IMR-90 (cell line): Measurements from ENCODE around the gene MAP7D1. TPM values are rescaled to one million over a fixed set of nuclear protein-coding genes. Genes with fewer than 3 reads are reported as not detected.

ENCODE experiments used
- ATAC-seq: fragments of 200-7000 bp; cut with Tn5 transposase; 2 replicates; pipeline ENCODE4 v1.9.1; 2020; ENCODE audit warnings: low read depth, mild to moderate bottlenecking, moderate library complexity
- BruUV-seq: library from RNA; stranded (reverse); fragments of 400-500 nt; replicated peaks from 2 replicates; lab custom pipeline; 2021; lab: Mats Ljungman, UMichigan
- CTCF ChIA-PET: fragments of 300-600 bp; formaldehyde crosslinking; extraction: SDS; loops from one replicate; lab custom pipeline; 2021; ENCODE audit warnings: antibody characterized with exemption; lab: Yijun Ruan, JAX
- POLR2A ChIA-PET: fragments of 300-600 bp; sonication (Branson Sonifier 250); formaldehyde crosslinking; loops from one replicate; lab custom pipeline; 2022; ENCODE audit warnings: antibody characterized with exemption; ENCODE audit not compliant: unreplicated experiment; lab: Charles Lee
- DNase-seq: peaks from one replicate; pipeline ENCODE4 v3.0.0; 2013
- H2AFZ ChIP-seq: replicated peaks from 2 replicates; pipeline ENCODE3; 2013; ENCODE audit warnings: low read length, mild to moderate bottlenecking; ENCODE audit not compliant: poor library complexity
- H2AK5ac ChIP-seq: 2 replicates; pipeline ENCODE4 v1.6.1; 2013; ENCODE audit warnings: low read depth, low read length, inconsistent platforms
- H2AK9ac ChIP-seq: replicated peaks from 2 replicates; pipeline ENCODE3; 2013; ENCODE audit warnings: mild to moderate bottlenecking, low read depth, low read length, moderate library complexity; ENCODE audit not compliant: poor library complexity
- H2BK120ac ChIP-seq: 2 replicates; pipeline ENCODE4 v1.6.1; 2013; ENCODE audit warnings: low read depth, low read length, inconsistent platforms
- H2BK15ac ChIP-seq: 3 replicates; pipeline ENCODE4 v1.6.1; 2013; ENCODE audit warnings: low read depth, low read length, inconsistent platforms
- H2BK20ac ChIP-seq: 2 replicates; pipeline ENCODE4 v1.6.1; 2013; ENCODE audit warnings: low read depth, mild to moderate bottlenecking, inconsistent platforms, low read length, moderate library complexity
- H2BK5ac ChIP-seq: 2 replicates; pipeline ENCODE4 v1.6.1; 2013; ENCODE audit warnings: mild to moderate bottlenecking, low read depth, low read length, inconsistent platforms; ENCODE audit not compliant: poor library complexity, severe bottlenecking
- H3K14ac ChIP-seq: replicated peaks from 2 replicates; pipeline ENCODE4 v1.6.1; 2013; ENCODE audit warnings: low read depth, low read length, inconsistent platforms
- H3K18ac ChIP-seq: 2 replicates; pipeline ENCODE4 v1.6.1; 2013; ENCODE audit warnings: low read depth, low read length, control low read depth
- H3K23ac ChIP-seq: 2 replicates; pipeline ENCODE4 v1.6.1; 2013; ENCODE audit warnings: low read depth, low read length, inconsistent platforms
- H3K27ac ChIP-seq: 2 replicates; pipeline ENCODE4 v1.5.1; 2013; ENCODE audit warnings: mild to moderate bottlenecking, control low read depth, low read length; ENCODE audit not compliant: insufficient read depth
- H3K27me3 ChIP-seq: 2 replicates; pipeline ENCODE4 v1.6.1; 2013; ENCODE audit warnings: low read length; ENCODE audit not compliant: control insufficient read depth, insufficient read depth
- H3K36me3 ChIP-seq: 2 replicates; pipeline ENCODE4 v1.6.1; 2013; ENCODE audit warnings: low read length, mixed read lengths; ENCODE audit not compliant: control insufficient read depth, insufficient read depth
- H3K4ac ChIP-seq: 2 replicates; pipeline ENCODE4 v1.6.1; 2013; ENCODE audit warnings: low read depth, low read length, inconsistent platforms
- H3K4me1 ChIP-seq: 2 replicates; pipeline ENCODE4 v1.6.1; 2013; ENCODE audit warnings: low read length, mixed read lengths; ENCODE audit not compliant: control insufficient read depth, insufficient read depth
- H3K4me2 ChIP-seq: 2 replicates; pipeline ENCODE4 v1.6.1; 2013; ENCODE audit warnings: low read depth, mild to moderate bottlenecking, control low read depth, low read length, moderate library complexity
- H3K4me3 ChIP-seq: 2 replicates; pipeline ENCODE4 v1.5.1; 2013; ENCODE audit warnings: low read depth, mild to moderate bottlenecking, control low read depth, low read length, moderate library complexity; ENCODE audit not compliant: insufficient read depth
- H3K56ac ChIP-seq: 2 replicates; pipeline ENCODE4 v1.6.1; 2013; ENCODE audit warnings: low read length, inconsistent platforms; ENCODE audit not compliant: insufficient read depth; ENCODE audit errors: extremely low read depth
- H3K79me1 ChIP-seq, 2 experiments: 2 replicates each; pipeline ENCODE4 v1.6.1; 2013; ENCODE audit warnings: low read length in 2 of 2, inconsistent platforms in 1 of 2, low read depth in 1 of 2
- H3K9ac ChIP-seq: 2 replicates; pipeline ENCODE4 v1.6.1; 2013; ENCODE audit warnings: low read depth, low read length, control low read depth
- H3K9me1 ChIP-seq: 2 replicates; pipeline ENCODE4 v1.6.1; 2013; ENCODE audit warnings: low read length, inconsistent platforms; ENCODE audit not compliant: insufficient read depth
- H3K9me3 ChIP-seq: 2 replicates; pipeline ENCODE4 v1.6.1; 2013; ENCODE audit warnings: low read length; ENCODE audit not compliant: control insufficient read depth, insufficient read depth
- H4K20me1 ChIP-seq: 2 replicates; pipeline ENCODE4 v1.6.1; 2013; ENCODE audit warnings: low read length, inconsistent platforms; ENCODE audit not compliant: insufficient read depth
- H4K5ac ChIP-seq: 2 replicates; pipeline ENCODE4 v1.6.1; 2013; ENCODE audit warnings: mild to moderate bottlenecking, low read depth, low read length, control low read depth
- H4K8ac ChIP-seq, 2 experiments: 2 replicates each; pipeline ENCODE4 v1.6.1; 2013; ENCODE audit warnings: low read depth in 2 of 2, low read length in 2 of 2, control low read depth in 1 of 2, inconsistent platforms in 1 of 2
- H4K91ac ChIP-seq: 2 replicates; pipeline ENCODE4 v1.6.1; 2013; ENCODE audit warnings: low read depth, low read length, inconsistent platforms; ENCODE audit not compliant: insufficient read depth
- BHLHE40 ChIP-seq: fragments of 150-350 bp; IDR thresholded peaks from 2 replicates; pipeline ENCODE4 v1.6.1; 2016; ENCODE audit warnings: mild to moderate bottlenecking, low read depth, low read length
- CEBPB ChIP-seq: IDR thresholded peaks from 2 replicates; pipeline ENCODE4 v1.6.1; 2012; ENCODE audit warnings: low read depth, low read length, improper control_type of control experiment
- CHD1 ChIP-seq: IDR thresholded peaks from 2 replicates; pipeline ENCODE4 v1.6.1; 2012; ENCODE audit warnings: low read depth, low read length, improper control_type of control experiment
- CTCF ChIP-seq: conservative IDR thresholded peaks from 2 replicates; pipeline ENCODE4 v1.5.1; 2012; ENCODE audit warnings: mild to moderate bottlenecking, low read depth, low read length, improper control_type of control experiment
- FOS ChIP-seq: fragments of 150-350 bp; IDR thresholded peaks from 2 replicates; pipeline ENCODE4 v1.6.1; 2016; ENCODE audit warnings: low read depth, low read length
- MAFK ChIP-seq: IDR thresholded peaks from 2 replicates; pipeline ENCODE4 v1.6.1; 2012; ENCODE audit warnings: low read depth, low read length, improper control_type of control experiment
- MAZ ChIP-seq: IDR thresholded peaks from 2 replicates; pipeline ENCODE4 v1.6.1; 2012; ENCODE audit warnings: low read depth, mild to moderate bottlenecking, low read length, improper control_type of control experiment, moderate library complexity, borderline replicate concordance
- MXI1 ChIP-seq: IDR thresholded peaks from 2 replicates; pipeline ENCODE4 v1.6.1; 2012; ENCODE audit warnings: low read depth, mild to moderate bottlenecking, low read length, moderate library complexity, borderline replicate concordance
- NFE2L2 ChIP-seq: fragments of 150-350 bp; IDR thresholded peaks from 2 replicates; pipeline ENCODE4 v1.6.1; 2016; ENCODE audit warnings: low read depth, mild to moderate bottlenecking, low read length
- RAD21 ChIP-seq: IDR thresholded peaks from 2 replicates; pipeline ENCODE4 v1.6.1; 2012; ENCODE audit warnings: low read length, improper control_type of control experiment
- RCOR1 ChIP-seq: IDR thresholded peaks from 2 replicates; pipeline ENCODE4 v1.6.1; 2012; ENCODE audit warnings: mild to moderate bottlenecking, low read length, improper control_type of control experiment; ENCODE audit not compliant: insufficient replicate concordance
- RFX5 ChIP-seq: IDR thresholded peaks from 2 replicates; pipeline ENCODE4 v1.8.0; 2012; ENCODE audit warnings: low read depth, mild to moderate bottlenecking, low read length, moderate library complexity
- SMC3 ChIP-seq: fragments of 150-350 bp; IDR thresholded peaks from 2 replicates; pipeline ENCODE4 v1.6.1; 2016; ENCODE audit warnings: low read depth, mild to moderate bottlenecking, antibody characterized with exemption, low read length, moderate library complexity
- USF2 ChIP-seq: fragments of 150-350 bp; IDR thresholded peaks from 2 replicates; pipeline ENCODE4 v1.6.1; 2017; ENCODE audit warnings: mild to moderate bottlenecking, antibody characterized with exemption, low read length, low read depth
- WGBS, 2 experiments: methylation state at CpG; one replicate each; pipeline versions ENCODE4 v1.1.5 to v1.1.7; 2013; ENCODE audit warnings: missing lambda C conversion rate in 2 of 2; ENCODE audit not compliant: insufficient read length in 1 of 2; ENCODE audit errors: extremely low coverage in 2 of 2; 5-methylcytosine and 5-hydroxymethylcytosine counted together
- dilution Hi-C: fragments of 300-500 bp; cut with HindIII; formaldehyde crosslinking; loops from one replicate; pipeline ENCODE4 v1.14.3; 2018; ENCODE audit warnings: low sequenced_read_pairs; ENCODE audit not compliant: unreplicated experiment
- in situ Hi-C: fragments of 300-500 bp; cut with MboI; formaldehyde crosslinking; loops from 3 replicates; pipeline ENCODE4 v1.14.3; 2019; ENCODE audit warnings: low sequenced_read_pairs, inconsistent platforms, mixed read lengths
- intact Hi-C: fragments of 100-400 bp; cut with micrococcal nuclease; formaldehyde crosslinking; loops from 2 replicates; pipeline ENCODE4 v1.10.0; 2022
- polyA plus RNA-seq, 3 experiments: library from polyadenylated mRNA; depleted of rRNA; stranded (reverse); fragments of >200 nt; gene quantifications; 2 replicates each; pipeline ENCODE4 v1.2.3, GENCODE V29; 2012; ENCODE audit warnings: low replicate concordance in 1 of 3
- total RNA-seq: library from RNA; depleted of rRNA; stranded (reverse); fragments of >200 nt; gene quantifications from 2 replicates; pipeline ENCODE4 v1.2.3, GENCODE V29; 2012

The MAP7D1 gene
- total and polyA plus RNA-seq, 2 of the 4 experiments (the other 2 are of a cell fraction) = 32.3 to 81.9 TPM

GRCh38 chr1:36151134-36151844, 4.7 kb upstream of the MAP7D1 start (continued):
- TF ChIP-seq MAZ (no peak), MAFK (no peak)

- Histone ChIP-seq H2BK120ac (peak overlapping the region; percentile 88), H4K8ac (peak overlapping the region; percentile 17 to 92; a peak in 3 of 4 replicates), H2BK20ac (peak overlapping the region; percentile 85; the same call in 1 of the 2 replicates), H3K27ac (peak overlapping the region; percentile 63), H3K4me1 (peaks cover 22% of the 10 kb centered on the region), H3K36me3 (no peaks in the 10 kb centered on the region), H3K18ac (peak overlapping the region; percentile 59; the same call in 1 of the 2 replicates), H3K4ac (peak overlapping the region; percentile 95), H3K14ac (peak overlapping the region; percentile 85), H3K9me1 (peaks cover 20% of the 10 kb centered on the region), H3K56ac (no peak overlapping the region; the same call in 1 of the 2 replicates), H2AK9ac (peak overlapping the region; percentile 83), H3K23ac (peak overlapping the region; percentile 83; the same call in 1 of the 2 replicates), H3K9ac (no peak overlapping the region; the same call in 1 of the 2 replicates), H3K79me1 (peaks cover 12 to 49% of the 10 kb centered on the region in 2 experiments; a peak in 3 of 4 replicates), H4K20me1 (peaks cover 8% of the 10 kb centered on the region), H3K4me3 (no peak overlapping the region), H3K4me2 (no peak overlapping the region), H3K27me3 (no peaks in the 10 kb centered on the region), H2BK5ac (peak overlapping the region; percentile 83), H4K5ac (peak overlapping the region; percentile 74), H2AFZ (peak overlapping the region; percentile 91), H2BK15ac (peak overlapping the region; percentile 74; the same call in 2 of the 3 replicates), H3K9me3 (no peaks in the 10 kb centered on the region), H4K91ac (peak overlapping the region; percentile 81), H2AK5ac (peak overlapping the region; percentile 97; the same call in 1 of the 2 replicates)
- no TSS peak for BruUV-seq
- ChIA-PET CTCF (no interaction called here), POLR2A (no interaction called here)
- intact Hi-C loops (no loop called here), in situ Hi-C loops (loop anchor here (5.0 kb wide), 1 partner anchor 135 kb away; no protein-coding TSS in a partner anchor), dilution Hi-C loops (no loop called here)
- no CpG with 5 or more reads among the region's 3 CpGs for WGBS, 2 experiments
- no peak for DNase-seq
- ATAC-seq = no peak
- TF ChIP-seq USF2 = no peak
- TF ChIP-seq RAD21 = no peak
- TF ChIP-seq MXI1 = no peak
- TF ChIP-seq RCOR1 = no peak
- no peak for TF ChIP-seq NFE2L2
- TF ChIP-seq SMC3 = no peak
- TF ChIP-seq MAFK = no peak
- TF ChIP-seq CTCF = no peak
- TF ChIP-seq BHLHE40 = no peak
- no peak for TF ChIP-seq RFX5
- no peak for TF ChIP-seq FOS
- TF ChIP-seq CEBPB = no peak
- TF ChIP-seq MAZ = no peak
- no peak for TF ChIP-seq CHD1
Measured at GRCh38 chr1:36151845-36152203, 4.1 kb upstream of the MAP7D1 start.
